Measurements from ENCODE around the gene RANBP10. TPM values are rescaled to one million over a fixed set of nuclear protein-coding genes. Genes with fewer than 3 reads are reported as not detected.

The RANBP10 gene
- total and polyA plus RNA-seq, 10 of the 15 experiments (the other 5 are each of a cell fraction or from before 2014, with no cell fraction given): 1.2 to 20.4 (median 10.8) TPM

- H2AFZ ChIP-seq (ENCODE audit: control insufficient read depth, low read depth, low read length): no peak overlapping the region
- H4K20me1 ChIP-seq (ENCODE audit: control insufficient read depth, insufficient read depth): peaks cover 2% of the 10 kb centered on the region
- DNase-seq (ENCODE audit: low read depth, low spot score): no peak
- no peak overlapping the region for H3K4me2 ChIP-seq (ENCODE audit: control insufficient read depth, insufficient read depth)
- no peaks in the 10 kb centered on the region for H3K4me1 ChIP-seq (ENCODE audit: control insufficient read depth, insufficient read depth, low read length)
- no peak overlapping the region for H3K4me3 ChIP-seq
- no peaks in the 10 kb centered on the region for H3K27me3 ChIP-seq (replicated peaks in 1 of 2; ENCODE audit: control insufficient read depth in 2 of 2, insufficient read depth in 2 of 2, low read length in 1 of 2)
- no peak for ATAC-seq
- no peak overlapping the region for H3K27ac ChIP-seq (ENCODE audit: control insufficient read depth, insufficient read depth)
- H3K36me3 ChIP-seq (ENCODE audit: control insufficient read depth in 2 of 2, insufficient read depth in 2 of 2, low read length in 1 of 2): peaks cover 0 to 12% of the 10 kb centered on the region in 2 experiments; a peak in 3 of 4 replicates
- SMC1A ChIA-PET (ENCODE audit: uncharacterized antibody, unreplicated experiment): no interaction called here
- H3K9me3 ChIP-seq (replicated peaks; ENCODE audit: control insufficient read depth, insufficient read depth, low read length): no peaks in the 10 kb centered on the region
- POLR2A ChIA-PET: interaction anchor here (1.0 kb wide), 1 partner anchor 10 kb away, joined by 9 read pairs; no protein-coding TSS in a partner anchor
- no TSS peak for BruUV-seq (replicated peaks)
- no peak for TF ChIP-seq ATF7 (IDR thresholded peaks at IDR 0.05; ENCODE audit: low read depth)
- no peak for TF ChIP-seq SMARCA5 (IDR thresholded peaks at IDR 0.05)
- TF ChIP-seq YBX1 (IDR thresholded peaks at IDR 0.05): no peak
- TF ChIP-seq KDM1A (IDR thresholded peaks at IDR 0.05; ENCODE audit: borderline replicate concordance): no peak
- no peak for TF ChIP-seq NFXL1 (IDR thresholded peaks at IDR 0.05; ENCODE audit: borderline replicate concordance)
- no peak for TF ChIP-seq ZNF24 (IDR thresholded peaks at IDR 0.05)
- TF ChIP-seq ASH2L (IDR thresholded peaks at IDR 0.05; ENCODE audit: borderline replicate concordance, low read depth): no peak
- TF ChIP-seq HDGF (IDR thresholded peaks at IDR 0.05): no peak
- no peak for TF ChIP-seq HDAC6 (IDR thresholded peaks at IDR 0.05; ENCODE audit: unreplicated experiment)
- TF ChIP-seq E4F1 (IDR thresholded peaks at IDR 0.05; ENCODE audit: borderline replicate concordance, partially characterized antibody): no peak
- TF ChIP-seq NR2C1 (IDR thresholded peaks at IDR 0.05): no peak
- no peak for TF ChIP-seq BCL3 (IDR thresholded peaks at IDR 0.05; ENCODE audit: borderline replicate concordance, insufficient read depth, low read depth, low read length, poor library complexity, severe bottlenecking)
- no peak for TF ChIP-seq HSF1 (IDR thresholded peaks at IDR 0.05; ENCODE audit: low read depth, low read length)
- no peak for TF ChIP-seq EZH2 (IDR thresholded peaks at IDR 0.05; ENCODE audit: borderline replicate concordance, control insufficient read depth, low read depth, low read length)
- CTCF ChIA-PET: interaction anchor here (1.0 to 1.1 kb wide), 2 partner anchors 21 to 48 kb away, joined by 3 to 4 read pairs; partner anchors contain the start of genes RANBP10 and TSNAXIP1
- FAIRE-seq: no peak
- 0 out of 2 replicates have a peak, but pooled peaks cover 1% of the 10 kb centered on the region for H3K79me2 ChIP-seq (ENCODE audit: control insufficient read depth, insufficient read depth, low read length)
- no peak overlapping the region for H3K9ac ChIP-seq (ENCODE audit: control insufficient read depth, insufficient read depth, low read length)
- WGBS (ENCODE audit: insufficient coverage, insufficient replicate concordance, low lambda C conversion rate, missing lambda C conversion rate): 73% methylated on average over 3 of the region's 3 CpGs
- in situ Hi-C loops (cut with MboI): no loop called here
- RAD21 ChIA-PET (ENCODE audit: unreplicated experiment): no interaction called here
- intact Hi-C loops (cut with micrococcal nuclease; ENCODE audit: unreplicated experiment): no loop called here
Observed at GRCh38 chr16:67758006-67758405, 48.4 kb downstream of the RANBP10 start.
